Activated naive CD8-positive, alpha-beta T cell treated with anti-CD3 and anti-CD28 coated beads, Interleukin-2, amount 50 U/mL, for 24 hours (primary cell): ENCODE measurements around the gene LRTM2.
A peak's percentile ranks its signal among the peaks of the same experiment; 100 is the strongest.

Experiments used
- ATAC-seq: fragments of 150-1000 bp; cut with Tn5 transposase; one replicate; pipeline ENCODE4 v1.10.0; 2021
- DNase-seq: peaks from one replicate; pipeline ENCODE4 v3.0.0; 2021
- H3K27ac Mint-ChIP-seq: one replicate; pipeline ENCODE4 v1.8.0; 2021; ENCODE audit warnings: mild to moderate bottlenecking, mixed read lengths
- H3K27me3 Mint-ChIP-seq: one replicate; pipeline ENCODE4 v1.8.0; 2021; ENCODE audit warnings: mixed read lengths
- H3K36me3 Mint-ChIP-seq: one replicate; pipeline ENCODE4 v1.8.0; 2021; ENCODE audit warnings: low read depth, mixed read lengths
- H3K4me1 Mint-ChIP-seq: one replicate; pipeline ENCODE4 v1.8.0; 2021; ENCODE audit warnings: mixed read lengths
- H3K4me3 Mint-ChIP-seq: one replicate; pipeline ENCODE4 v1.8.0; 2021; ENCODE audit warnings: mild to moderate bottlenecking, moderate library complexity, mixed read lengths
- H3K9me3 Mint-ChIP-seq: one replicate; pipeline ENCODE4 v1.8.0; 2021; ENCODE audit warnings: mixed read lengths

Gene LRTM2

GRCh38 chr12:1794440-1795090, 25.8 kb upstream of the LRTM2 start:
- Mint-ChIP-seq H3K27ac (no peak overlapping the region), H3K27me3 (no peaks in the 10 kb centered on the region), H3K9me3 (no peaks in the 10 kb centered on the region), H3K36me3 (no peaks in the 10 kb centered on the region), H3K4me1 (peaks cover 26% of the 10 kb centered on the region), H3K4me3 (no peak overlapping the region)
- no peak for ATAC-seq
- no peak for DNase-seq

GRCh38 chr12:1795221-1795784, 25.1 kb upstream of the LRTM2 start:
- H3K27ac Mint-ChIP-seq = no peak overlapping the region
- H3K4me3 Mint-ChIP-seq = no peak overlapping the region
- DNase-seq (no peak), ATAC-seq (no peak)
- no peaks in the 10 kb centered on the region for H3K36me3 Mint-ChIP-seq
- no peaks in the 10 kb centered on the region for H3K9me3 Mint-ChIP-seq
- H3K4me1 Mint-ChIP-seq = peaks cover 25% of the 10 kb centered on the region
- no peaks in the 10 kb centered on the region for H3K27me3 Mint-ChIP-seq

GRCh38 chr12:1795785-1796514, 24.4 kb upstream of the LRTM2 start:
- ATAC-seq (peak; percentile 99), DNase-seq (peak; percentile 94)
- Mint-ChIP-seq H3K27me3 (no peaks in the 10 kb centered on the region), H3K36me3 (no peaks in the 10 kb centered on the region), H3K9me3 (no peaks in the 10 kb centered on the region), H3K27ac (peak overlapping the region; percentile 96), H3K4me1 (peaks cover 19% of the 10 kb centered on the region), H3K4me3 (peak overlapping the region; percentile 87)

- Mint-ChIP-seq H3K4me3 (peak overlapping the region; percentile 87), H3K27me3 (no peaks in the 10 kb centered on the region), H3K36me3 (no peaks in the 10 kb centered on the region), H3K9me3 (no peaks in the 10 kb centered on the region), H3K4me1 (peaks cover 13% of the 10 kb centered on the region), H3K27ac (peak overlapping the region; percentile 96)
- ATAC-seq (peak; percentile 21), DNase-seq (peak; percentile 58)
Measured at GRCh38 chr12:1796515-1797010, 23.8 kb upstream of the LRTM2 start.

DNA sequence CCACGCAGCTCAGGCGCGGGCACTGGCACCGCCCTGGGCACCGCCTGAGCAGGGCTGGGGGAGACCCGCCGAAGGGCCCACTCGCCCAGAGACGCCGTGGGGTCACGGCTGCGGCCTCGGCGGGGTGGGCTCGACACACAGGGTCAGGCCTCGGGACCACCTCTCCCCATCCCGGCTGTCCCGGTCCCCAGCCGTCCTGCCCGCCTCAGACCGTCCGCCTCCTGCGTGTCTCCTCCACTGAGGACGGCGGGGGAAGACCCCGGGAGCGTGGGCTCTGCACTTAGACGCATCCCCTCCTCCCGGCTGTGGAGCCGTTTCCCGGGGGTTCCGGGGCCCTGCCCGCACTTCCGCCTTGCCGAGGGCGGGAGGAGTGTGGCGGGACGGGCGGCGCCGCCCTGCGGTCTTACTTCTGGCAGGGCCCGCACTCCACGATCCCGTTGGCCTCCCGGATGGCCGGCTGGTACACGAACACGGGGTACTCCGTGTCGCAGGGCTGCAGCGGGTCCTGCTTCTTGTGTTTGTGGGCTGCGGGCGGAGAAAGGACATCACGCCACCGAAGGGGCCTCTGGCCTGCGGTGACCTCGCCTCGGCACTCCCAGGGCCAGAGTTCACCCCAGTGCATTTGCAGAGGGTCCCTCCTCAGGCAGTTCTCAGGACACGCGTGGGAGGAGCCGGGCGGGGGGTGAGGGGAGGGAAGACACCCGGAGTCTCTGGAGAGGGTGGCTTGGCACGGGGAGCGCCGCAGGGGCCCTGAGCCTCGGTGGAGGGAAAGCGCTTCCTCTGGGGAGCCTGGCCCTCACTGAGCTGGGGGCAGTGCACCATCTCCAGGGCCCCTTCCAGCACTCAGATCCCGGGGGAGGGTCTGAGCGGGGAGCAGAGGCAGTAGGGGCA, 23.1 kb upstream of the LRTM2 start:
- Mint-ChIP-seq H3K4me1 (peaks cover 7% of the 10 kb centered on the region), H3K4me3 (peak overlapping the region; percentile 87), H3K36me3 (no peaks in the 10 kb centered on the region), H3K9me3 (no peaks in the 10 kb centered on the region), H3K27me3 (no peaks in the 10 kb centered on the region), H3K27ac (peak overlapping the region; percentile 73)
- peak; percentile 72 for DNase-seq
- no peak for ATAC-seq

GRCh38 chr12:1797991-1798640, 22.2 kb upstream of the LRTM2 start:
- H3K27me3 Mint-ChIP-seq = no peaks in the 10 kb centered on the region
- no peak overlapping the region for H3K27ac Mint-ChIP-seq
- H3K4me3 Mint-ChIP-seq = no peak overlapping the region
- no peaks in the 10 kb centered on the region for H3K36me3 Mint-ChIP-seq
- no peak for ATAC-seq
- DNase-seq = no peak
- peaks cover 7% of the 10 kb centered on the region for H3K4me1 Mint-ChIP-seq
- no peaks in the 10 kb centered on the region for H3K9me3 Mint-ChIP-seq

- Mint-ChIP-seq H3K27ac (peak overlapping the region; percentile 63), H3K4me1 (peaks cover 7% of the 10 kb centered on the region), H3K27me3 (no peaks in the 10 kb centered on the region), H3K9me3 (no peaks in the 10 kb centered on the region), H3K4me3 (no peak overlapping the region), H3K36me3 (no peaks in the 10 kb centered on the region)
- ATAC-seq (no peak), DNase-seq (no peak)
Measured at GRCh38 chr12:1798641-1799020, 21.7 kb upstream of the LRTM2 start.

DNA sequence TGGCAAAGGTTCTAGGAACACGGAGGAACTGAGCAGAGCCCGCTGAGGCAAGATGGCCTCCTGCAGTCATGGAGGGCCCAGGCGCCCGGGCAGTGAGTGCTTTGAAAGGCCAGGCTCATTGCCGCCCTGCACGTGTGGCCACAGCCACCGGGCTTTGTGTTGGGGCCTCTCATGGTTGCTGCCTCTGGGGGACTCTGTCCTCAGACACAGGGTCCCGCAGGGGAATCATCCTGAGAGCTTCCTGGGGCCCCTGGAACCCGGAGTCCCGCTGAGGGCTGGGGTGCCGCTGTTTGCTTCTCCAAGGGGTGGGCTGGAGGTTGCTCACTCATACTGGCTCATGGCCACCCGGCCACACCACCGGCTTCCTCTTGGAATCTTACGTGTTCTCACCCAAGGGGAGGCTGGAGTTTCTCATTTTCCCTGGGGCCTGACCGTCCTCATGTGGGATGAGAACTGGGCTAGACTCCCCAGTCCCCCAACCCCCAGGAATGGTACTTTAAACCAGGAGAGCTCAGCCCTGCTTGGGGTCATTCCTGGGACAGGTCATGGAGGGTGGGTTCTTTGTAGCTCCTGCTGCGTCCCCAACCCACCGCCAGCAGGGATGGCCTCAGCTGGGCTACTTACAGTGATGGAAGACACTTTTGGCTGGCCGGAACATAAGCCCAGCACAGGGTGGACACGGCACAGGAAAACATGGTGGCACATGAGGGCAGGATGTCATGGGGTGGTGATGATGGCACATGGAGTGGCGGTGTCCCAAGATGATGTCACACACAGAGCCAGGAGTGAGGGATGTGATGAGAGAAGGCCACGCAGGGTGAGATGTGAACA, 21.1 kb upstream of the LRTM2 start:
- Mint-ChIP-seq H3K27me3 (no peaks in the 10 kb centered on the region), H3K36me3 (no peaks in the 10 kb centered on the region), H3K4me3 (no peak overlapping the region), H3K9me3 (peaks cover under 1% of the 10 kb centered on the region), H3K4me1 (peaks cover 8% of the 10 kb centered on the region), H3K27ac (peak overlapping the region; percentile 63)
- DNase-seq = no peak
- no peak for ATAC-seq

- Mint-ChIP-seq H3K36me3 (no peaks in the 10 kb centered on the region), H3K4me1 (peaks cover 10% of the 10 kb centered on the region), H3K27ac (no peak overlapping the region), H3K4me3 (no peak overlapping the region), H3K27me3 (no peaks in the 10 kb centered on the region), H3K9me3 (peaks cover 4% of the 10 kb centered on the region)
- ATAC-seq (no peak), DNase-seq (no peak)
Measured at GRCh38 chr12:1799882-1800400, 20.4 kb upstream of the LRTM2 start.

GRCh38 chr12:1800401-1801302, 19.7 kb upstream of the LRTM2 start:
- ATAC-seq (no peak), DNase-seq (no peak)
- H3K9me3 Mint-ChIP-seq = peaks cover 4% of the 10 kb centered on the region
- H3K27me3 Mint-ChIP-seq = no peaks in the 10 kb centered on the region
- H3K4me3 Mint-ChIP-seq = no peak overlapping the region
- H3K27ac Mint-ChIP-seq = no peak overlapping the region
- H3K4me1 Mint-ChIP-seq = peaks cover 8% of the 10 kb centered on the region
- no peaks in the 10 kb centered on the region for H3K36me3 Mint-ChIP-seq

GRCh38 chr12:1801303-1801975, 18.9 kb upstream of the LRTM2 start:
- no peak overlapping the region for H3K27ac Mint-ChIP-seq
- no peak overlapping the region for H3K4me3 Mint-ChIP-seq
- peaks cover 6% of the 10 kb centered on the region for H3K4me1 Mint-ChIP-seq
- H3K36me3 Mint-ChIP-seq = no peaks in the 10 kb centered on the region
- no peak for DNase-seq
- H3K27me3 Mint-ChIP-seq = no peaks in the 10 kb centered on the region
- peaks cover 4% of the 10 kb centered on the region for H3K9me3 Mint-ChIP-seq
- no peak for ATAC-seq

DNA sequence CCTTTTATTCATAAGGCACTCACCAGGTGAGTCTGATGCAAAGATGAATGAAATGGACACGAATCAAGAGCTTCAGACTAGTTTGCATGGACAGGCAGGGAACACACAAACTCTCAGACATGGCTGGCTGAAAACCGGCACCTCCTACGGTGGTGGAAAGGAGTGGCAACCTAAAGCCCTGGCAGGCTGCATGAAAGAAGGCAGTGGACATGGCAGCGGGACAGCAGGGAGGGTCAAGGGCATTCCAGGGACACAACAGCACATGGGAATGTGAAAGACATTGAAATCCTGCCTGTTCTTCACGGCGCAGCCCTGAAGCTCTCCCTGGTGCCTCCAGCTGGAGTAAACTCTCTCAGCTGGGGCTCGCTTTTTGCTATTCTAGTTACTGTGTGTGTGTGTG, 16.6 kb upstream of the LRTM2 start:
- H3K4me1 Mint-ChIP-seq = peaks cover 3% of the 10 kb centered on the region
- H3K27ac Mint-ChIP-seq = no peak overlapping the region
- H3K4me3 Mint-ChIP-seq = no peak overlapping the region
- DNase-seq (no peak), ATAC-seq (no peak)
- H3K36me3 Mint-ChIP-seq = no peaks in the 10 kb centered on the region
- H3K9me3 Mint-ChIP-seq = peaks cover 4% of the 10 kb centered on the region
- no peaks in the 10 kb centered on the region for H3K27me3 Mint-ChIP-seq
